ENCODE measurements around the gene BCL7A. TPM values are rescaled to one million over a fixed set of nuclear protein-coding genes. Genes with fewer than 3 reads are reported as not detected.

BCL7A gene
- polyA plus RNA-seq, 1 of the 3 experiments (the other 2 are of a cell fraction), result 34.0 TPM

DNA sequence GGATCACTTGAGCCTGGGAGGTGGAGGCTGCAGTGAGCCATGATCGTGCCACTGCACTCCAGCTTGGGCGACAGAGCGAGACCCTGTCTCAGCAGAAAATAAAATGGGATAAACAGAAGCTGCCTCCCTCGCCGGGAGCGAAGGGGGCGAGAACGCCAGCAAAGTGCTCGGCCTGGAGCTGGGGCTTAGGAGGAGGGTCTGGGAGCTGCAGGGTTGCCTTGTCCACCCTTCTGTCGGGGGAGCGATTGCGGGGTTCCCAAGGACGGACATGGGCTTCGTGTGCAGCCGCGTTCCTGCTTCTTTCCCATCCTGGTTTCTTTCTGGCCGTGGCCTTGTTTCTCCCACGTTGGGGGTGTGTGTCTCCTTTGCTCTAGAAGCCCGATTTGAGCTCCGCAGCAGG, 29.0 kb downstream of the BCL7A start:
- POLR2A ChIA-PET, result no interaction called here

DNA sequence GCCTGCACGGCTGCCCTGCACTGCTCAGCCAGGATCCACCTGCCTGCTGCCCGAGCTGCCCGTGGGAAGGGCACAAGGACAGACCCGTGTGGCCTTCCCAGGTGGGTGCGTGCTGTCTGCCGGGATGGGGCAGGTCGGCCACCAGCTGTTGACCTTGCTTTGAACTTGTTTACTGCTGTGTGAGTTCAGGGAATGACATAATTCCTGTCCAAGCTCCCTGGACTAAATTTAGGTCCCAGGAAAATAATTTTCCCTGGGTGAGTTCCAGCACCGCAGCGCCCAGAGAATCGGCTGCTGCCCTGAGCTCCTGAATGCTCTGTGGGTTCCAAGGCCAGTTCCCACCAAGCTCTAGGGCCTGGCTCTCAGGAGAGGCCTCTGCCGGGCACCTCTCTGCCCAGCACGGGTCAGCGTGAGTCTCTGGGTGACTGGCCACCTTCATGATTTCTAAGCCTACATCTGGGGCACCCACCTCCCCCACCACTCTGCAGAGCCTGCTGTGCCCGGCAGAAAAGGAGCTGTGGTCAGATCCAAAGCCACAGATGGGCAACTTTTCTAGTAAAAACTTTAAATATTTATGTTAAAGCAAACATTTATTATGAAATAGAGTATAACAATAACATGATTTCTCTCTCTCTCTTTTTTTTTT, 29.7 kb downstream of the BCL7A start:
- no peaks in the 10 kb centered on the region for H3K27me3 ChIP-seq (ENCODE audit: insufficient read depth)
- CTCF ChIA-PET, result interaction anchor here (0.5 to 2.8 kb wide), 9 partner anchors 19 to 305 kb away, joined by 3 to 44 read pairs (median 3); partner anchors contain the start of gene MLXIP
- POLR2A ChIA-PET, result no interaction called here

More for the DNA sequence above, 29.0 kb downstream of the BCL7A start:
- TF ChIP-seq, protein P1, sequence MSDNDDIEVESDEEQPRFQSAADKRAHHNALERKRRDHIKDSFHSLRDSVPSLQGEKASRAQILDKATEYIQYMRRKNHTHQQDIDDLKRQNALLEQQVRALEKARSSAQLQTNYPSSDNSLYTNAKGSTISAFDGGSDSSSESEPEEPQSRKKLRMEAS (IDR thresholded peaks at IDR 0.05; ENCODE audit: low read depth), result no peak
- no peak for TF ChIP-seq SIN3A (IDR thresholded peaks at IDR 0.05; ENCODE audit: borderline replicate concordance, low read depth, low read length)
- TF ChIP-seq YY1 (IDR thresholded peaks at IDR 0.05; ENCODE audit: low read depth), result no peak
- no peak for TF ChIP-seq GATA2 (CRISPR knock-in tag; IDR thresholded peaks at IDR 0.05)
- TF ChIP-seq TEAD4 (IDR thresholded peaks at IDR 0.05; ENCODE audit: borderline replicate concordance, insufficient read depth), result no peak
- no peak for TF ChIP-seq RXRA (IDR thresholded peaks at IDR 0.05; ENCODE audit: borderline replicate concordance, low read depth)
- no peak overlapping the region for H3K9ac ChIP-seq
- H3K4me1 ChIP-seq (ENCODE audit: control insufficient read depth in 1 of 2, insufficient read depth in 2 of 2, low read depth in 1 of 2, low read length in 1 of 2), result peaks cover 3% of the 10 kb centered on the region in 2 experiments; a peak in 1 of 4 replicates
- no peak for DNase-seq
- 92% methylated on average over 19 of the region's 20 CpGs for WGBS (ENCODE audit: low lambda C conversion rate)
- peaks cover 16% of the 10 kb centered on the region; the same call in 1 of the 2 replicates for H3K79me2 ChIP-seq (ENCODE audit: insufficient read depth)
- 0 out of 4 replicates have a peak overlapping the region, but pooled peaks of 1 of the 2 experiments have one; percentile 24 for H3K27ac ChIP-seq (ENCODE audit: low read depth in 2 of 2, low read length in 1 of 2)
- H4K20me1 ChIP-seq (ENCODE audit: insufficient read depth), result no peaks in the 10 kb centered on the region
- peaks cover 13 to 28% of the 10 kb centered on the region in 2 experiments for H3K36me3 ChIP-seq (replicated peaks in 1 of 2; ENCODE audit: control insufficient read depth in 1 of 2, insufficient read depth in 2 of 2, low read length in 1 of 2)
- H3K27me3 ChIP-seq (ENCODE audit: insufficient read depth), result no peaks in the 10 kb centered on the region
- H3K9me3 ChIP-seq, result no peaks in the 10 kb centered on the region
- no peaks in the 10 kb centered on the region for H3K9me2 ChIP-seq
- no peak overlapping the region for H2AFZ ChIP-seq (ENCODE audit: low read depth)
- CTCF ChIA-PET, result interaction anchor here (1.0 to 2.8 kb wide), 5 partner anchors 19 to 256 kb away, joined by 3 to 44 read pairs (median 5); partner anchors contain the start of gene MLXIP
- peaks cover 20% of the 10 kb centered on the region for H3F3A ChIP-seq (replicated peaks; ENCODE audit: insufficient read depth)
- no peak overlapping the region for H3K4me3 ChIP-seq (ENCODE audit: low read depth in 2 of 2, low read length in 1 of 2)
- H3K4me2 ChIP-seq, result no peak overlapping the region

More for the DNA sequence above, 29.7 kb downstream of the BCL7A start:
- Histone ChIP-seq H3K9me2 (no peaks in the 10 kb centered on the region), H3K36me3 (replicated peaks in 1 of 2; ENCODE audit: control insufficient read depth in 1 of 2, insufficient read depth in 2 of 2, low read length in 1 of 2) (peaks cover 14 to 30% of the 10 kb centered on the region in 2 experiments), H3K4me3 (ENCODE audit: low read depth in 2 of 2, low read length in 1 of 2) (no peak overlapping the region), H3K9ac (no peak overlapping the region), H3F3A (replicated peaks; ENCODE audit: insufficient read depth) (peaks cover 17% of the 10 kb centered on the region), H3K4me1 (ENCODE audit: control insufficient read depth in 1 of 2, insufficient read depth in 2 of 2, low read depth in 1 of 2, low read length in 1 of 2) (peaks cover 3% of the 10 kb centered on the region in 2 experiments; a peak in 1 of 4 replicates), H3K9me3 (no peaks in the 10 kb centered on the region), H3K4me2 (no peak overlapping the region), H3K27ac (ENCODE audit: low read depth in 2 of 2, low read length in 1 of 2) (peak overlapping the region in 1 of 2 experiments; percentile 24; a peak in 1 of 4 replicates), H2AFZ (ENCODE audit: low read depth) (no peak overlapping the region), H4K20me1 (ENCODE audit: insufficient read depth) (no peaks in the 10 kb centered on the region), H3K79me2 (ENCODE audit: insufficient read depth) (peaks cover 16% of the 10 kb centered on the region; the same call in 1 of the 2 replicates)
- DNase-seq, result no peak
- TF ChIP-seq RXRA (IDR thresholded peaks at IDR 0.05; ENCODE audit: borderline replicate concordance, low read depth) (no peak), NRF1 (IDR thresholded peaks at IDR 0.05; ENCODE audit: low read depth, low read length) (no peak), YY1 (IDR thresholded peaks at IDR 0.05; ENCODE audit: low read depth) (no peak), TEAD4 (IDR thresholded peaks at IDR 0.05; ENCODE audit: borderline replicate concordance, insufficient read depth) (no peak)
- TF ChIP-seq, protein P2, sequence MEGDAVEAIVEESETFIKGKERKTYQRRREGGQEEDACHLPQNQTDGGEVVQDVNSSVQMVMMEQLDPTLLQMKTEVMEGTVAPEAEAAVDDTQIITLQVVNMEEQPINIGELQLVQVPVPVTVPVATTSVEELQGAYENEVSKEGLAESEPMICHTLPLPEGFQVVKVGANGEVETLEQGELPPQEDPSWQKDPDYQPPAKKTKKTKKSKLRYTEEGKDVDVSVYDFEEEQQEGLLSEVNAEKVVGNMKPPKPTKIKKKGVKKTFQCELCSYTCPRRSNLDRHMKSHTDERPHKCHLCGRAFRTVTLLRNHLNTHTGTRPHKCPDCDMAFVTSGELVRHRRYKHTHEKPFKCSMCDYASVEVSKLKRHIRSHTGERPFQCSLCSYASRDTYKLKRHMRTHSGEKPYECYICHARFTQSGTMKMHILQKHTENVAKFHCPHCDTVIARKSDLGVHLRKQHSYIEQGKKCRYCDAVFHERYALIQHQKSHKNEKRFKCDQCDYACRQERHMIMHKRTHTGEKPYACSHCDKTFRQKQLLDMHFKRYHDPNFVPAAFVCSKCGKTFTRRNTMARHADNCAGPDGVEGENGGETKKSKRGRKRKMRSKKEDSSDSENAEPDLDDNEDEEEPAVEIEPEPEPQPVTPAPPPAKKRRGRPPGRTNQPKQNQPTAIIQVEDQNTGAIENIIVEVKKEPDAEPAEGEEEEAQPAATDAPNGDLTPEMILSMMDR (IDR thresholded peaks at IDR 0.05), result no peak
- TF ChIP-seq, protein P3, sequence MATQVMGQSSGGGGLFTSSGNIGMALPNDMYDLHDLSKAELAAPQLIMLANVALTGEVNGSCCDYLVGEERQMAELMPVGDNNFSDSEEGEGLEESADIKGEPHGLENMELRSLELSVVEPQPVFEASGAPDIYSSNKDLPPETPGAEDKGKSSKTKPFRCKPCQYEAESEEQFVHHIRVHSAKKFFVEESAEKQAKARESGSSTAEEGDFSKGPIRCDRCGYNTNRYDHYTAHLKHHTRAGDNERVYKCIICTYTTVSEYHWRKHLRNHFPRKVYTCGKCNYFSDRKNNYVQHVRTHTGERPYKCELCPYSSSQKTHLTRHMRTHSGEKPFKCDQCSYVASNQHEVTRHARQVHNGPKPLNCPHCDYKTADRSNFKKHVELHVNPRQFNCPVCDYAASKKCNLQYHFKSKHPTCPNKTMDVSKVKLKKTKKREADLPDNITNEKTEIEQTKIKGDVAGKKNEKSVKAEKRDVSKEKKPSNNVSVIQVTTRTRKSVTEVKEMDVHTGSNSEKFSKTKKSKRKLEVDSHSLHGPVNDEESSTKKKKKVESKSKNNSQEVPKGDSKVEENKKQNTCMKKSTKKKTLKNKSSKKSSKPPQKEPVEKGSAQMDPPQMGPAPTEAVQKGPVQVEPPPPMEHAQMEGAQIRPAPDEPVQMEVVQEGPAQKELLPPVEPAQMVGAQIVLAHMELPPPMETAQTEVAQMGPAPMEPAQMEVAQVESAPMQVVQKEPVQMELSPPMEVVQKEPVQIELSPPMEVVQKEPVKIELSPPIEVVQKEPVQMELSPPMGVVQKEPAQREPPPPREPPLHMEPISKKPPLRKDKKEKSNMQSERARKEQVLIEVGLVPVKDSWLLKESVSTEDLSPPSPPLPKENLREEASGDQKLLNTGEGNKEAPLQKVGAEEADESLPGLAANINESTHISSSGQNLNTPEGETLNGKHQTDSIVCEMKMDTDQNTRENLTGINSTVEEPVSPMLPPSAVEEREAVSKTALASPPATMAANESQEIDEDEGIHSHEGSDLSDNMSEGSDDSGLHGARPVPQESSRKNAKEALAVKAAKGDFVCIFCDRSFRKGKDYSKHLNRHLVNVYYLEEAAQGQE (IDR thresholded peaks at IDR 0.05; ENCODE audit: low read depth, low read length), result no peak
- 74% methylated on average over 8 of the region's 14 CpGs for WGBS (ENCODE audit: low lambda C conversion rate)
